ENCODE data around the gene REXO2. TPM values are rescaled to one million over a fixed set of nuclear protein-coding genes. Genes with fewer than 3 reads are reported as not detected.

Gene REXO2
- total RNA-seq, 1 experiment from 2014 or later, result 126 TPM

DNA sequence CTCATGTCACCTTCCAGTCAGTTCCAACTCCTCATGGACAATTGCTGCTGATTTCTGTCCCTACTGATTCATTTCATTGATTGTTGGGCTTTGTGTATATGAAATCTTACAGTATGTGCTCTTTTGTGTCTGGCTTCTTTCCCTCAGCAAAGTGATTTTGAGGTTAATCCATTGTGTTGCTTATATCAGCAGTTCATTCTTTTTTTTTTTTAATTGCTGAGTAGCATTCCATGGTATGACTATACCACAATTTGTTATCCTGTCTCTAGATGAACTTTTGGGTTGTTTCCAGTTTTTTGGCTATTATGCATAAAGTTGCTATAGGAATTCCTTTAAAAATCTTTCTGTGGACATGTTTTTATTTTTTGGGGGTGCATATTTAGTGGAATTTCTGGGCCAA, 60.5 kb downstream of the REXO2 start:
- H3K36me3 Mint-ChIP-seq (ENCODE audit: insufficient read depth, unreplicated experiment), result no peaks in the 10 kb centered on the region
- intact Hi-C loops (cut with micrococcal nuclease), result no loop called here
- TF ChIP-seq, protein P1, sequence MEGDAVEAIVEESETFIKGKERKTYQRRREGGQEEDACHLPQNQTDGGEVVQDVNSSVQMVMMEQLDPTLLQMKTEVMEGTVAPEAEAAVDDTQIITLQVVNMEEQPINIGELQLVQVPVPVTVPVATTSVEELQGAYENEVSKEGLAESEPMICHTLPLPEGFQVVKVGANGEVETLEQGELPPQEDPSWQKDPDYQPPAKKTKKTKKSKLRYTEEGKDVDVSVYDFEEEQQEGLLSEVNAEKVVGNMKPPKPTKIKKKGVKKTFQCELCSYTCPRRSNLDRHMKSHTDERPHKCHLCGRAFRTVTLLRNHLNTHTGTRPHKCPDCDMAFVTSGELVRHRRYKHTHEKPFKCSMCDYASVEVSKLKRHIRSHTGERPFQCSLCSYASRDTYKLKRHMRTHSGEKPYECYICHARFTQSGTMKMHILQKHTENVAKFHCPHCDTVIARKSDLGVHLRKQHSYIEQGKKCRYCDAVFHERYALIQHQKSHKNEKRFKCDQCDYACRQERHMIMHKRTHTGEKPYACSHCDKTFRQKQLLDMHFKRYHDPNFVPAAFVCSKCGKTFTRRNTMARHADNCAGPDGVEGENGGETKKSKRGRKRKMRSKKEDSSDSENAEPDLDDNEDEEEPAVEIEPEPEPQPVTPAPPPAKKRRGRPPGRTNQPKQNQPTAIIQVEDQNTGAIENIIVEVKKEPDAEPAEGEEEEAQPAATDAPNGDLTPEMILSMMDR (IDR thresholded peaks at IDR 0.05; ENCODE audit: unreplicated experiment), result no peak
- DNase-seq (ENCODE audit: unreplicated experiment), result no peak
- H3K9me3 Mint-ChIP-seq (ENCODE audit: unreplicated experiment), result no peaks in the 10 kb centered on the region
- no TSS peak for BruUV-seq (replicated peaks)
- H3K27ac Mint-ChIP-seq (ENCODE audit: low read depth, unreplicated experiment), result no peak overlapping the region
- no peaks in the 10 kb centered on the region for H3K4me1 Mint-ChIP-seq (ENCODE audit: insufficient read depth, unreplicated experiment)
- ChIA-PET CTCF (no interaction called here), POLR2A (no interaction called here)
- no peak overlapping the region for H3K4me3 Mint-ChIP-seq (ENCODE audit: unreplicated experiment)
- H3K27me3 Mint-ChIP-seq (ENCODE audit: insufficient read depth, unreplicated experiment), result peaks cover 6% of the 10 kb centered on the region

Other genes with a start within 250 kb of the REXO2 start
- gene NNMT, start 143.1 kb upstream of the REXO2 start, total RNA-seq (2022), result 429 and 638 TPM in 2 replicates
- gene C11orf71, start 39.0 kb upstream of the REXO2 start, total RNA-seq (2022), result 3.9 and 5.6 TPM in 2 replicates
- gene RBM7, start 38.8 kb upstream of the REXO2 start, total RNA-seq (2022), result 42.7 and 46.4 TPM in 2 replicates
- not detected in 2 replicates for gene NXPE1, start 120.4 kb downstream of the REXO2 start, total RNA-seq (2022)
- not detected in 2 replicates for gene NXPE4, start 156.3 kb downstream of the REXO2 start, total RNA-seq (2022)
- not detected in 2 replicates for gene NXPE2, start 239.1 kb downstream of the REXO2 start, total RNA-seq (2022)

Measured in MCF 10A (cell line).